Type B pancreatic cell (in vitro differentiated cells): Measurements from ENCODE around the gene GNE. TPM values are rescaled to one million over a fixed set of nuclear protein-coding genes. Genes with fewer than 3 reads are reported as not detected.

Experiments used
- DNase-seq: peaks from one replicate; pipeline ENCODE4 v3.0.0; 2021; ENCODE audit warnings: mixed read lengths; ENCODE audit not compliant: unreplicated experiment; ENCODE audit errors: extremely low spot score
- H3K27ac Mint-ChIP-seq: 2 replicates; pipeline ENCODE4 v1.8.0; 2021; ENCODE audit warnings: mild to moderate bottlenecking, mixed read lengths
- H3K27me3 Mint-ChIP-seq: 2 replicates; pipeline ENCODE4 v1.8.0; 2021; ENCODE audit warnings: mixed read lengths
- H3K36me3 Mint-ChIP-seq: 2 replicates; pipeline ENCODE4 v1.8.0; 2021; ENCODE audit warnings: mixed read lengths
- H3K4me1 Mint-ChIP-seq: one replicate; pipeline ENCODE4 v1.8.0; 2021; ENCODE audit warnings: mixed read lengths; ENCODE audit not compliant: unreplicated experiment
- H3K4me3 Mint-ChIP-seq: 2 replicates; pipeline ENCODE4 v1.8.0; 2021; ENCODE audit warnings: mild to moderate bottlenecking, mixed read lengths
- H3K9me3 Mint-ChIP-seq: 2 replicates; pipeline ENCODE4 v1.8.0; 2021; ENCODE audit warnings: mixed read lengths
- CTCF ChIP-seq: fragments of 200-600 bp; sonication (generic); conservative IDR thresholded peaks from 2 replicates; pipeline ENCODE4 v1.5.0; 2021; ENCODE audit warnings: antibody characterized with exemption, mild to moderate bottlenecking
- total RNA-seq: library from RNA; stranded (reverse); gene quantifications from 2 replicates; pipeline ENCODE4 v1.2.1, GENCODE V29; 2021; ENCODE audit warnings: low replicate concordance

The GNE gene
- total RNA-seq, 1 donor from 2014 or later = 16.3 TPM

DNA sequence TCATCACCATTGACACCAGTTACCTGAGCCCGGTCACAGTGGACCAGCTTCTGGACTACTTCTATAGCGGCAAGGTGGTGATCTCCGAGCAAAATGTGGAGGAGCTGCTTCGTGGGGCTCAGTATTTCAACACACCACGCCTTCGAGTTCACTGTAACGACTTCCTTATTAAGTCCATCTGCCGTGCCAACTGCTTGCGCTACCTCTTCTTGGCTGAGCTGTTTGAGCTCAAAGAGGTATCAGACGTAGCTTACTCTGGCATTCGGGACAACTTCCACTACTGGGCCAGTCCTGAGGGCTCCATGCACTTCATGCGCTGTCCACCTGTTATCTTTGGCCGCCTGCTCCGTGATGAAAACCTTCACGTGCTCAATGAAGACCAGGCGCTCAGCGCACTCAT is 88.5 kb downstream of the GNE start:
- Mint-ChIP-seq H3K9me3 (no peaks in the 10 kb centered on the region), H3K27ac (no peak overlapping the region)

DNA sequence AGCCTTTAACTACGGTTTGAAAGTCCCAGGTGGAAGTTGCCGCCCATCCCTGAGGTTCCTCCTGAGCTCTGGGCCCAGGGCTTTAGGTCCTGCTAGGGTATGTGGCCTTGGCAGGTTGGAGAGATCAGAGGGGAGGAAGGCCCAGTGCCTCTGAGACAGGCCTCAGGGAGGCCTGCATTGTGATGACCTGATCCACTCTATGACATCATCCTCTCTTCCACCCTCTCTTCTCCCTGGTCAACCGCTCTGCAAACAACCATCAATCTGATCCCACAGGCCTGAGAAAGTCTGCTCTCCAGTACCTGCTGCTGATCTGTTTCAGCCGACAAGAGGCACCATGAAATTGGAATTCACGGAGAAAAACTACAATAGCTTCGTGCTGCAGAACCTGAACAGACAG is 89.1 kb downstream of the GNE start, which contains the start of gene CCIN:
Gene CCIN, plus strand, starts transcription at position 223 of the 400 bp plus-strand sequence. Its CDS starts 115 bp downstream, at position 338.
- H3K36me3 Mint-ChIP-seq = no peaks in the 10 kb centered on the region
- no peak for TF ChIP-seq CTCF

More for the DNA sequence above, 88.5 kb downstream of the GNE start:
- Mint-ChIP-seq H3K27me3 (peaks cover 8% of the 10 kb centered on the region), H3K4me3 (no peak overlapping the region), H3K36me3 (no peaks in the 10 kb centered on the region), H3K4me1 (peaks cover 11% of the 10 kb centered on the region)
- DNase-seq = no peak
- no peak for TF ChIP-seq CTCF

DNA sequence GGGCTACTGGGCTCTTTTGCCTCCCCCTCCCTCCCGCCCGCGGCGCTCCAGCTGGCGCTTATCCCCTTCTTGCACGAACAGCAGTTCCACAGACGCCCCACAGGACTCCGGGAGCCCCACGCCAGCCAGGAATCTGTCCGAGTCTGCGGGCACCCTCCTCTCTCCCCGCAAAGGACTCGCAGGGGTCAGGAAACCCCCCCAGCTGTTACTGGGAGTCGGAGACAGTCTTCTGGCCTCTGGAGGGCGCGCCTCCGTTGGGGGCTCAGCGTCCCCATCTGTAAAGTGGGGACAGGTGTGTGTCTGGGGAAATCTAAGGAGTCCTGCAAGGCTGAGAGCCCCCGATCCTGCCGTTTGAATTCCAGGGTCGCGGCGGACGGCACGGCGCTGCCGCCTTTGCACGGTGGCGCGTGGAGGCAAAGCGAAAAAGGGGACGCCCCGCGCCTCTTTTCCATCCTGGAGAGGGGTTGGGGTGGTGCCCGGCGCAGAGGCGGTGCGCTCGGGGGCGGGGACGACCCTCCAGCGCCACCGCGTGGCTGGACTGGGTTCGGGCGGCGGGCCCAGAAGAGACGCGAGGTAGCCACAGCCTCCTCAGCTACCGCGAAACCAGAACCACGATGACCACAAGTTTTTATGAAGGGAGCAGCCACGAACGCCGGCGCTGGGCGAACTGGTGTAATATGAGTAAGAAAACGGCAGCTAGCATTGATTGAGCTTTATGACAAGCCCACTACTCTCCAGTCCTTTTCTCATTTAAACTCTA is 91.9 kb downstream of the GNE start:
- peak overlapping the region; percentile 52 for H3K4me3 Mint-ChIP-seq
- TF ChIP-seq CTCF = peak; percentile 95

More for the DNA sequence above, 89.1 kb downstream of the GNE start, which contains the start of gene CCIN:
- Mint-ChIP-seq H3K4me3 (no peak within 1 kb of the TSS), H3K9me3 (no peaks in the 10 kb centered on the region), H3K4me1 (peaks cover 15% of the 10 kb centered on the region), H3K27ac (no peak within 1 kb of the TSS), H3K27me3 (peaks cover 10% of the 10 kb centered on the region)
- DNase-seq = no peak

DNA sequence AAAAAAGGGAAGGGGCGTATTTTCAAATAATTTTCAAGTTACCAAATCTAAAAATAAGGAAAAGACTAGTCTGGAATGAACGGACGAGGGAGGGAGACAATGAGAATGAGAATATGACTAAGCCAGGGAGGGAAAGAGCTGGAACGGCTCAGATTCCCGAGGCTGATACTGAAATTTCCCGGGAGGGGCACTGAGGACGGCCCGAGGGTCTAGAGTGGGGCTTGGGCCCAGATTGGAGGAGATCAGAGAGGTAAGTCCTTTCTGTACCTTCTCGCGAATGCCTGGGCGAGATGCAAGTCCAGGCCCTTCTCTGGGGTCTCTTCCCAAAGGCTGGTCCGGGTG is 92.5 kb downstream of the GNE start:
- no peaks in the 10 kb centered on the region for H3K36me3 Mint-ChIP-seq
- H3K4me3 Mint-ChIP-seq = no peak overlapping the region
- H3K27ac Mint-ChIP-seq = no peak overlapping the region
- DNase-seq = no peak
- peaks cover 39% of the 10 kb centered on the region for H3K4me1 Mint-ChIP-seq
- H3K9me3 Mint-ChIP-seq = no peaks in the 10 kb centered on the region
- TF ChIP-seq CTCF = no peak
- peaks cover 13% of the 10 kb centered on the region for H3K27me3 Mint-ChIP-seq

More for the DNA sequence above, 91.9 kb downstream of the GNE start:
- peaks cover 13% of the 10 kb centered on the region for H3K27me3 Mint-ChIP-seq
- H3K4me1 Mint-ChIP-seq = peaks cover 34% of the 10 kb centered on the region
- H3K9me3 Mint-ChIP-seq = no peaks in the 10 kb centered on the region
- DNase-seq = peak; percentile 87
- no peaks in the 10 kb centered on the region for H3K36me3 Mint-ChIP-seq
- H3K27ac Mint-ChIP-seq = peak overlapping the region; percentile 23

DNA sequence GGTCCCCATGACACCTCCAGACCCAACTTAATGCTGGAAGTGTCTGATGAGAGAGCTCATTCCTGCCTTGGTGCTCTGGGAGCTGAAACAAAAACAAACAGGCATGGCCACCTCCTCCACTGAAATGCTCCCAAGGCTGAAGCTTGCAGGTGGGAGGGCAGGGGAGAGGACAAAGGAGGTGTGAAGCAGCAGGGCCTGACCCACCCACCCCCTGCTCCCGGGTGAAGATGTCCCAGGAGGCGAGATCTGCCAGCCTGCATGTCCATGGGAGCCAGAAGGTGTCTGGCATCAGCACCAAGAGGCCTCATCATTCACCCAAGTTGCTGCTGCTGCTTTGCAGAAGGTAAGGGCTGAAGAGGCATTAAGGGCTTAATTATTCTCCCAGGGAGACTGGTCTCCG is 93.3 kb downstream of the GNE start:
- Mint-ChIP-seq H3K27me3 (peaks cover 13% of the 10 kb centered on the region), H3K27ac (no peak overlapping the region)
- DNase-seq = no peak

More for the DNA sequence above, 93.3 kb downstream of the GNE start:
- TF ChIP-seq CTCF = no peak
- H3K4me3 Mint-ChIP-seq = peak overlapping the region; percentile 22
- H3K36me3 Mint-ChIP-seq = no peaks in the 10 kb centered on the region
- peaks cover 39% of the 10 kb centered on the region for H3K4me1 Mint-ChIP-seq
- H3K9me3 Mint-ChIP-seq = no peaks in the 10 kb centered on the region

Other genes with a start within 250 kb of the GNE start
- gene RECK, start 221.5 kb downstream of the GNE start, total RNA-seq = 1.9 and 11.7 TPM in 2 replicates
- 4.6 and 17.8 TPM in 2 replicates for gene GLIPR2, start 121.7 kb downstream of the GNE start, total RNA-seq
- gene CCIN, start 89.1 kb downstream of the GNE start, total RNA-seq = not detected in 2 replicates
- gene CLTA, start 67.5 kb downstream of the GNE start, total RNA-seq = 220 and 233 TPM in 2 replicates
- 34.7 and 39.9 TPM in 2 replicates for gene RNF38, start 141.8 kb upstream of the GNE start, total RNA-seq